SK-N-SH treated with all-trans-retinoic acid at 6 μM for 48 hours (cell line): Measurements from ENCODE around the gene PSD.

Experiments
- BACH2 ChIP-seq: fragments of 250-450 bp; sonication (Bioruptor Pico); IDR thresholded peaks from 2 replicates; pipeline ENCODE4 v1.9.0; 2021; ENCODE audit warnings: mild to moderate bottlenecking, borderline replicate concordance
- CREB5 ChIP-seq: fragments of 250-450 bp; sonication (Bioruptor Pico); IDR thresholded peaks from 2 replicates; pipeline ENCODE4 v1.5.1; 2020; ENCODE audit warnings: low read depth, mild to moderate bottlenecking, moderate library complexity
- ZFP30 ChIP-seq: fragments of 450-650 bp; formaldehyde crosslinking; IDR thresholded peaks from 2 replicates; pipeline ENCODE4 v1.5.0; 2022; ENCODE audit warnings: mild to moderate bottlenecking, moderate library complexity

GRCh38 chr10:102401735-102402511 lies 16.7 kb downstream of the PSD start:
- no peak for TF ChIP-seq ZFP30 (CRISPR knock-in tag)
- TF ChIP-seq BACH2 = no peak
- TF ChIP-seq CREB5 = no peak
